ENCODE measurements around the gene SNX27. TPM values are rescaled to one million over a fixed set of nuclear protein-coding genes. Genes with fewer than 3 reads are reported as not detected.

The SNX27 gene
- total and polyA plus RNA-seq, 10 of the 15 experiments (the other 5 are each of a cell fraction or from before 2014, with no cell fraction given): 3.8 to 21.8 (median 12.5) TPM

DNA sequence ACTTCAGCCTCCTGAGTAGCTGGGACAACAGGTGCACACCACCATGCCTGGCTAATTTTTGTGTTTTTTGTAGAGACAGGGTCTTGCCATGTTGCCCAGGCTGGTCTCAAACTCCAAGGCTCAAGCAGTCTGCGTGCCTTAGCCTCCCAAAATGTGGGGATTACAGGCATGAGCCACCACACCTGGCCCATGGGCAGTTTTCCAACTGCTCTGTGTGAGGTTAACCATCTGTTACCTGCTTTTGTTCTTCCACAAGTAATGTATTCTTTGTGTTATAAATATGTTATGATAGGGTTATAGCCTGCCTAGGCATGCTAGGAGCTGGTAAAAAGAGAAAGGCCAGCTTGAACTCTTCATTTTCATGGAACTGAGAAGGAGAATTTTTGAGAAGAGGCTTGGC, 41.0 kb upstream of the SNX27 start (continued):
- TF ChIP-seq, protein P1, sequence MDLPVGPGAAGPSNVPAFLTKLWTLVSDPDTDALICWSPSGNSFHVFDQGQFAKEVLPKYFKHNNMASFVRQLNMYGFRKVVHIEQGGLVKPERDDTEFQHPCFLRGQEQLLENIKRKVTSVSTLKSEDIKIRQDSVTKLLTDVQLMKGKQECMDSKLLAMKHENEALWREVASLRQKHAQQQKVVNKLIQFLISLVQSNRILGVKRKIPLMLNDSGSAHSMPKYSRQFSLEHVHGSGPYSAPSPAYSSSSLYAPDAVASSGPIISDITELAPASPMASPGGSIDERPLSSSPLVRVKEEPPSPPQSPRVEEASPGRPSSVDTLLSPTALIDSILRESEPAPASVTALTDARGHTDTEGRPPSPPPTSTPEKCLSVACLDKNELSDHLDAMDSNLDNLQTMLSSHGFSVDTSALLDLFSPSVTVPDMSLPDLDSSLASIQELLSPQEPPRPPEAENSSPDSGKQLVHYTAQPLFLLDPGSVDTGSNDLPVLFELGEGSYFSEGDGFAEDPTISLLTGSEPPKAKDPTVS (IDR thresholded peaks at IDR 0.05; ENCODE audit: low read depth, low read length): no peak
- no peak for TF ChIP-seq EED (IDR thresholded peaks at IDR 0.05; ENCODE audit: low read depth)
- TF ChIP-seq, protein P2, sequence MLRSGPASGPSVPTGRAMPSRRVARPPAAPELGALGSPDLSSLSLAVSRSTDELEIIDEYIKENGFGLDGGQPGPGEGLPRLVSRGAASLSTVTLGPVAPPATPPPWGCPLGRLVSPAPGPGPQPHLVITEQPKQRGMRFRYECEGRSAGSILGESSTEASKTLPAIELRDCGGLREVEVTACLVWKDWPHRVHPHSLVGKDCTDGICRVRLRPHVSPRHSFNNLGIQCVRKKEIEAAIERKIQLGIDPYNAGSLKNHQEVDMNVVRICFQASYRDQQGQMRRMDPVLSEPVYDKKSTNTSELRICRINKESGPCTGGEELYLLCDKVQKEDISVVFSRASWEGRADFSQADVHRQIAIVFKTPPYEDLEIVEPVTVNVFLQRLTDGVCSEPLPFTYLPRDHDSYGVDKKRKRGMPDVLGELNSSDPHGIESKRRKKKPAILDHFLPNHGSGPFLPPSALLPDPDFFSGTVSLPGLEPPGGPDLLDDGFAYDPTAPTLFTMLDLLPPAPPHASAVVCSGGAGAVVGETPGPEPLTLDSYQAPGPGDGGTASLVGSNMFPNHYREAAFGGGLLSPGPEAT (IDR thresholded peaks at IDR 0.05; ENCODE audit: low read depth): no peak

DNA sequence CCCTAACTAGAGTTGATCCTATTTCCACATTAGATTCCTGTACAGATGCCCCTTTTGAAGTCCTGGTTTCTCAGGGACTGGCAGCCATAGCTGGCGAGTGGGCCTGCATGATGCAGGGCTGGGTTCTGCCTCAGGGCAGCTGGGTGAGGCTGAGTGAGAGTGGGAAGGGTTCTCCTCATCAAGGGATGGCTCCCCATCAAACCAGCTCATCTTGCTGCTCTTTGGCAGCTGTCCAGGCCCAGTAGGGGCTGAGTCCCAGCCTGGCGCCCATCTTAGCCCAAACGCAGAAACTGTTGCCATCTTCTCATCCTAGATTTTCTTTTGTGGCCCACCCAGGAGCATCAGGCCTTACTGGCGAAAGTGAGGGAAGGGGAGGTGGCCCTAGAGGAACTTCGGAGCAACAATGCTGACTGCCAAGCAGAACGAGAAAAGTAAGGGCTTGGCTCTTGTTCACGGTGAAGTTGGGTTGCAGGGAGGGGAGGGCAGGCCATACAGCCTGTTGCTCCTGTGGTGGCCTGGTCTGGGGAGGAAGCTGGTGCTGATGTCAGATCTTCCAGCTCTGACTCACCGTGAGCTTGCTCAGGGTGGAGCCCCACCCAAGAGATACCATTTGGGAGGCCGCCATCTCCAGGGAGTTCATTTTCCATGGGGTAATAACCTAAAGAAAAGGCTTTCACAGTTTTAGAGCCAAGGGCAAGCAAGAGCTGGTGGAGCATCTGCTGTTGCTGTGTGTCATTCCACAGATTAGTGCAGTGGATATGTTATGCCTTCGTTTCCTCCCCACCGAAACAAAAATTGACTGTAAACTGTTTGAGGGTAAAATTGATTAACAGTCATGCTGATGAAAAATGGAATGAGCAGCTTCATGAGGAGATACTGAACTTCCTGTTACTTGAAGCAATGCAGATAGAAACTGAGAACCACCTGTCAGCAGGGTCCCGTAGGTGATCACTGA, 37.0 kb upstream of the SNX27 start:
- TF ChIP-seq, protein P3, sequence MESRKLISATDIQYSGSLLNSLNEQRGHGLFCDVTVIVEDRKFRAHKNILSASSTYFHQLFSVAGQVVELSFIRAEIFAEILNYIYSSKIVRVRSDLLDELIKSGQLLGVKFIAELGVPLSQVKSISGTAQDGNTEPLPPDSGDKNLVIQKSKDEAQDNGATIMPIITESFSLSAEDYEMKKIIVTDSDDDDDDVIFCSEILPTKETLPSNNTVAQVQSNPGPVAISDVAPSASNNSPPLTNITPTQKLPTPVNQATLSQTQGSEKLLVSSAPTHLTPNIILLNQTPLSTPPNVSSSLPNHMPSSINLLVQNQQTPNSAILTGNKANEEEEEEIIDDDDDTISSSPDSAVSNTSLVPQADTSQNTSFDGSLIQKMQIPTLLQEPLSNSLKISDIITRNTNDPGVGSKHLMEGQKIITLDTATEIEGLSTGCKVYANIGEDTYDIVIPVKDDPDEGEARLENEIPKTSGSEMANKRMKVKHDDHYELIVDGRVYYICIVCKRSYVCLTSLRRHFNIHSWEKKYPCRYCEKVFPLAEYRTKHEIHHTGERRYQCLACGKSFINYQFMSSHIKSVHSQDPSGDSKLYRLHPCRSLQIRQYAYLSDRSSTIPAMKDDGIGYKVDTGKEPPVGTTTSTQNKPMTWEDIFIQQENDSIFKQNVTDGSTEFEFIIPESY (IDR thresholded peaks at IDR 0.05): no peak
- TF ChIP-seq NFXL1 (IDR thresholded peaks at IDR 0.05; ENCODE audit: borderline replicate concordance) (no peak), POLR2AphosphoS2 (IDR thresholded peaks at IDR 0.05; ENCODE audit: low read depth, low read length) (no peak), BRCA1 (IDR thresholded peaks at IDR 0.05; ENCODE audit: low read depth, low read length) (no peak), TCF7 (IDR thresholded peaks at IDR 0.05; ENCODE audit: borderline replicate concordance) (no peak), STAT1 (conservative IDR thresholded peaks at IDR 0.05) (no peak), MYB (IDR thresholded peaks at IDR 0.05; ENCODE audit: borderline replicate concordance, low read depth, low read length) (no peak), WRNIP1 (IDR thresholded peaks at IDR 0.05; ENCODE audit: borderline replicate concordance, low read depth, low read length) (no peak), JUND (IDR thresholded peaks at IDR 0.05; ENCODE audit: low read depth, low read length) (no peak; the same call in 1 of the 2 replicates), ETV6 (conservative IDR thresholded peaks at IDR 0.05 in 1 of 2, IDR thresholded peaks at IDR 0.05 in 1 of 2; ENCODE audit: borderline replicate concordance in 1 of 2, low read depth in 1 of 2) (no peak), ZSCAN29 (IDR thresholded peaks at IDR 0.05) (no peak), SMAD5 (IDR thresholded peaks at IDR 0.05; ENCODE audit: low read depth) (no peak), RB1 (IDR thresholded peaks at IDR 0.05; ENCODE audit: borderline replicate concordance) (no peak), STAT3 (IDR thresholded peaks at IDR 0.05; ENCODE audit: low read depth, low read length) (no peak), NBN (IDR thresholded peaks at IDR 0.05) (no peak)
- ChIA-PET SMC1A (ENCODE audit: uncharacterized antibody, unreplicated experiment) (interaction anchor here (0.7 kb wide), 2 partner anchors 22 to 127 kb away, joined by 3 read pairs; no protein-coding TSS in a partner anchor), POLR2A (no interaction called here), CTCF (interaction anchor here (1.6 kb wide), 1 partner anchor 19 kb away, joined by 4 read pairs; no protein-coding TSS in a partner anchor), RAD21 (ENCODE audit: unreplicated experiment) (no interaction called here)
- no peak overlapping the region for H3K27ac ChIP-seq (ENCODE audit: control insufficient read depth, insufficient read depth)
- H3K27me3 ChIP-seq (replicated peaks in 1 of 2; ENCODE audit: control insufficient read depth in 2 of 2, insufficient read depth in 2 of 2, low read length in 1 of 2): no peaks in the 10 kb centered on the region; a peak in 2 of 4 replicates
- H3K9me3 ChIP-seq (replicated peaks; ENCODE audit: control insufficient read depth, insufficient read depth, low read length): no peaks in the 10 kb centered on the region
- FAIRE-seq (peak; percentile 31), DNase-seq (ENCODE audit: low read depth, low spot score) (no peak), ATAC-seq (peak; percentile 71)
- intact Hi-C loops (cut with micrococcal nuclease; ENCODE audit: unreplicated experiment) (no loop called here), in situ Hi-C loops (cut with MboI) (no loop called here)
- no peaks in the 10 kb centered on the region for H3K36me3 ChIP-seq (ENCODE audit: control insufficient read depth in 2 of 2, insufficient read depth in 2 of 2, low read length in 1 of 2)
- no peaks in the 10 kb centered on the region for H3K79me2 ChIP-seq (ENCODE audit: control insufficient read depth, insufficient read depth, low read length)
- no peak overlapping the region for H3K9ac ChIP-seq (ENCODE audit: control insufficient read depth, insufficient read depth, low read length)
- no peaks in the 10 kb centered on the region for H4K20me1 ChIP-seq (ENCODE audit: control insufficient read depth, insufficient read depth)
- BruUV-seq (replicated peaks): no TSS peak
- H3K4me1 ChIP-seq (ENCODE audit: control insufficient read depth, insufficient read depth, low read length): peaks cover 4% of the 10 kb centered on the region; the same call in 1 of the 2 replicates
- no peak overlapping the region for H2AFZ ChIP-seq (ENCODE audit: control insufficient read depth, low read depth, low read length)
- no peak overlapping the region for H3K4me2 ChIP-seq (ENCODE audit: control insufficient read depth, insufficient read depth)
- WGBS (ENCODE audit: insufficient coverage, insufficient replicate concordance, low lambda C conversion rate, missing lambda C conversion rate): 45% methylated on average over 12 of the region's 12 CpGs
- H3K4me3 ChIP-seq: no peak overlapping the region
